Urinary bladder (tissue), 4 donors: ENCODE measurements around the gene MAGI2. TPM values are rescaled to one million over a fixed set of nuclear protein-coding genes. Genes with fewer than 3 reads are reported as not detected.

Experiments used
- DNase-seq: peaks from one replicate; pipeline ENCODE4 v3.0.0-alpha.2; 2015; ENCODE audit errors: extremely low spot score
- H3K27ac ChIP-seq: one replicate; pipeline ENCODE4 v1.5.1; 2013; ENCODE audit warnings: low read depth, mild to moderate bottlenecking, moderate library complexity
- H3K36me3 ChIP-seq: one replicate; pipeline ENCODE4 v1.6.1; 2013; ENCODE audit warnings: mild to moderate bottlenecking, moderate library complexity; ENCODE audit not compliant: insufficient read depth
- H3K4me1 ChIP-seq: one replicate; pipeline ENCODE4 v1.6.1; 2013; ENCODE audit warnings: mild to moderate bottlenecking, moderate library complexity; ENCODE audit not compliant: insufficient read depth
- H3K4me3 ChIP-seq: one replicate; pipeline ENCODE4 v1.5.1; 2013; ENCODE audit warnings: low read depth, low read length
- WGBS: extraction: QIAGEN DNeasy Blood & Tissue Kit; methylation state at CpG from one replicate; pipeline ENCODE4 v1.1.7; 2013; 5-methylcytosine and 5-hydroxymethylcytosine counted together
- polyA plus RNA-seq: library from polyadenylated mRNA; stranded (reverse); fragments of 200-250 nt; gene quantifications from one replicate; pipeline ENCODE4 v1.2.3, GENCODE V29; 2013
- total RNA-seq: library from RNA; depleted of rRNA; stranded (reverse); fragments of >200 nt; gene quantifications from one replicate; pipeline ENCODE4 v1.2.3, GENCODE V29; 2014
- donor health status: healthy with polysubstance abuse.
- donor health status: healthy.

The MAGI2 gene
- total and polyA plus RNA-seq, 2 donors, result 7.6 to 37.4 TPM

DNA sequence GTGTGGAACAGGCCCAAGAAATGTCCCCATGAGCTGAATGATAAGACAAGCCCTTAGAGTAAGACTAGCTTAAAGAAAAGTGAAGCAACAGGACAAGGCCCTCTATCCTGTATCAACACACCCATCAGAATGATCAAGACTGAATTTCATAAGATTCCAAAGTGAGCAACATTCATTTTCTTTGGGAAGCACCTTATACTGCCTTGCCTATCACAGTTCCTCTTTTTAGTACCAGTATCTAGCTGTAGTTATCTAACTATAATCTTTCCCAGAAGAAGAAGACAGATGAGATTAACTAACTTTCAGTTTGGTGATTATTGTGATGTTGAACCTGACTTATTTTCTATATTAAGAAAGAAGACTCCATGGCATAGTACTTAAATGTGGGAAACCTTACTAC, 1263.7 kb downstream of the MAGI2 start:
- no peaks in the 10 kb centered on the region for H3K4me1 ChIP-seq
- H3K36me3 ChIP-seq, result no peaks in the 10 kb centered on the region
- no peak overlapping the region for H3K27ac ChIP-seq
- no peak overlapping the region for H3K4me3 ChIP-seq
- DNase-seq, result no peak

DNA sequence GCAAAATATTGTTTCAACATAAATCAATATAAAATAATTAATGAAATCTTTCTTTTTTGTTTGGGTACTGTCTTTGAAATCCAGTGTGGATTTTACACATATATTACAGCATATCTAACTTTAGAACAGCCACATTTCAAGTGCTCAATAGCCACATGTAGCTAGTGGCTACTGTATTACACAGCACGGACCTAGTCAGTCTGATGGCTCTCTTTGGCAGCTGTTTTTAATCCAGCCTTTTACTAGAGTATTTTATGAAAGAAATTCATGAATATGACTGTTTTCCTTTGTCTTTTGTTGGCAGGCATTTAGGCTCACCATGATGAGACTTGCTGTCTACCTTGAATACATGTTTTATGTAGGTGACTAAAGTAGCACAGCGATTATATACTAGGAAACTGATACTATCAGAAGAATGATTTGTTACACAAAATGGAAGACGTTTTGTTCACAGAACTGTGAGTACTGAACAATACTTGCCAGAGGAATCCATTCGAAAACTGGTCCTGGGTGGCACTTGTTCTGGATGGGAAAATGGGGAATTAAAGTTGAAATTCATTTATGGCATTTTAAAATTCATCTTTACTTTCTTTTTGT, 1268.2 kb downstream of the MAGI2 start:
- 86% methylated on average over 4 of the region's 4 CpGs for WGBS

DNA sequence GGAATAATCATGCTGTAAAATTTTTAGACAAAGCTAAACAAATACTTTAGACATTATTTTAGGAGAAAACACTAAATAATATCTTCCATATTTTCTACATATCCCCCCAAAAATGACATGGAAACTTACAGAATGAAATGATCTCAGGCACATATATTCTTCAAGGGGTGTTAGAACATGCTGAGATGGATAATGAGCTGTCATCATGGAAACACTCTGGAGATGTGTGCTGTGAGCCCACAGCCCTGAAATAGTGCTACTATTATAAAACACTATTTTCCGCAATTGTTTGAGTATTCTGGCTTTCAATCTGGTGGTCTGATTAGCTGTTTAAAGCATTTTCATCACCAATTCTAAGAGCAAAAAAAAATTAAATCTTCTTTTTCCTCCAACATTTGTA, 1269.2 kb downstream of the MAGI2 start:
- no peak overlapping the region for H3K27ac ChIP-seq
- H3K4me3 ChIP-seq, result no peak overlapping the region
- 96% methylated on average over 1 of the region's 1 CpG for WGBS
- no peaks in the 10 kb centered on the region for H3K36me3 ChIP-seq
- DNase-seq, result no peak
- no peaks in the 10 kb centered on the region for H3K4me1 ChIP-seq

More for the DNA sequence above, 1268.2 kb downstream of the MAGI2 start:
- no peak for DNase-seq
- Histone ChIP-seq H3K4me1 (no peaks in the 10 kb centered on the region), H3K27ac (no peak overlapping the region), H3K36me3 (no peaks in the 10 kb centered on the region), H3K4me3 (no peak overlapping the region)

DNA sequence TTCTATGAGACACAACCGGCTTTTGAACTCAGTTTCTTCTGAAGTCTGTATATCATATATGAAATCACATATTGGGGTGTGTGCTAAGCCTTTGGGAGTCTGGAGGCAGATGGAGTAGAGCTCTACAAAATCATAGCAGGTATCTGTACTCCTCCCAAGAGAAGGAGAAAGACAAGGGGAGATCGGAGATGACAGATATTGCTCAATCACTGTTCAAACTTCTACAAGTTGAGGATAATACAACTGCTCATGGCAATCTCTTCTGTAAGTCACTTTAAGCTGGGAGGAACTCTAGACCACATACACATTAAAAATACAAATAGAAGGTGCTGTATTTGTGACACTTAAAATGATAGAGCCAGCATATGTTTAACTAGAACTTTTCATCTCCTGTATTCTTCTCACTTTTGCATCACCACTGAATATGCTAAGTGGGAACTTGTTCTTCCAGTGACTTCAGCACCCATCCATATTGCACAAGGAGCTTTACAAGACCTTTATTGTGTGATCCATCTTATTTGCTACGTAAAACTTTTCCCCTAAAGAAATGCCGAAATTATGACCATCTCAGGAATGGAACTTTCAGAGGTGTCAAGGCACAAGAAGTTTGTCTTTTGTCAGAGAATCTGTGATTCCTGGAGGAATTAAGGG, 1273.5 kb downstream of the MAGI2 start:
- 96% methylated on average over 4 of the region's 4 CpGs for WGBS

DNA sequence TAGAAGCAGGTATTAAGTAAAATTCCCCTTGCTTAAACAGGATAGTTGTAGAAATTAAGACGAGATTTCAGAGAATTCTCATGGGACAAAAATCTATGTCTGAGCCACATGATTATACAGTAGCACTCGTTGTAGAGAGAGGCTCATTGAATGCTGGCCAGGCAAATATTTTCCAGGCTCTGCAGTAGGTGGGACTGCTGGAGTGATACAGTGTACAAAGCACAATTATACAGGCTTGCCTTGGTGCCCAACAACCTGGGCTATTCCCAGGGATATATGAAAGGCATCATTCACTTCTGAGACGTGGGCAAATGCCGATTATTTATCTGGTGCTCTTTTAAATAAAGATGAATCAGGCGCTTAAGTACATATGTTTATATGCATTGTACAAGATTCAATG, 1274.3 kb downstream of the MAGI2 start:
- Histone ChIP-seq H3K4me1 (no peaks in the 10 kb centered on the region), H3K36me3 (no peaks in the 10 kb centered on the region), H3K4me3 (no peak overlapping the region), H3K27ac (no peak overlapping the region)
- no peak for DNase-seq
- 75% methylated on average over 5 of the region's 5 CpGs for WGBS

More for the DNA sequence above, 1273.5 kb downstream of the MAGI2 start:
- DNase-seq, result no peak
- Histone ChIP-seq H3K4me1 (no peaks in the 10 kb centered on the region), H3K4me3 (no peak overlapping the region), H3K36me3 (no peaks in the 10 kb centered on the region), H3K27ac (no peak overlapping the region)

DNA sequence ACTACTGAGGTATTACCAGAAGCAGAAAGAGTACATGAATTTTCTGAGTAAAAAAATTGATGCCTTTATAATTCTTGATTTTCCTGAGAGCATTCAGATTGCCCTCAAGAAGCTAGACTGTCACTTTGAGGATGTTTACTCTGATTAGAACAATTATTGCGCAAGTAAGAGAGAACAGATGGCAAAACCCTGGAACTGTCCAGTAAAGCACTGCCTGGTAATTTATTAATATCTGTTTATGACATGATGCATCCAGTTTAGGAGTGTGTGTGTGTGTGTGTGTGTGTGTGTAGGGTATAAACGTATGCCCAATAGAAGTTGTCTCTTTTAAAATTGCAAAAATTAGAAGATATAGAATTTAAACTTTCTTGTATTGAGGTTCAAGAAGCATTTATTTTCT, 1275.1 kb downstream of the MAGI2 start:
- H3K27ac ChIP-seq, result no peak overlapping the region
- H3K4me1 ChIP-seq, result no peaks in the 10 kb centered on the region
- H3K36me3 ChIP-seq, result no peaks in the 10 kb centered on the region
- no peak overlapping the region for H3K4me3 ChIP-seq
- WGBS, result 84% methylated on average over 2 of the region's 2 CpGs
- no peak for DNase-seq

DNA sequence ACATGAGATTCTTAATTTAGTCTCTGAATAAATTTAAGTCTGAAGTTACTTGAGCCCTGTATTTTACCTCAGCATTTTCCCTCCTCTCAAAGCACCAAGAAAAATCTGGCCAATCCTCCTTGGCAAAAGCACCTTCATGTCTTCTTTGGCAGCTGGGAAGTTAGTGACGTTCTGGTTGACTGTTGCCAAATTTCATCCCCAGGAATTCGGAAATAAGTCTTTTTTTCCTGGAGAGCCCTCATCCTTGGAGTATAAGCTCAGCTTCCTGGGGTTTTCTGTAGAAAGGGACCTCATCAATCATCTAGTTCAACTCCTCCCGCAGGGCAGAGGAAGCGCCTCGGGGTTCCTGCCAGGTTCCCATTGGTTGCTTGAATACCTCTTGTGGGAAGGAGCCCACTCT, 1277.3 kb downstream of the MAGI2 start:
- no peak for DNase-seq
- 33% methylated on average over 5 of the region's 5 CpGs for WGBS
- Histone ChIP-seq H3K36me3 (no peaks in the 10 kb centered on the region), H3K27ac (no peak overlapping the region), H3K4me1 (no peaks in the 10 kb centered on the region), H3K4me3 (no peak overlapping the region)

DNA sequence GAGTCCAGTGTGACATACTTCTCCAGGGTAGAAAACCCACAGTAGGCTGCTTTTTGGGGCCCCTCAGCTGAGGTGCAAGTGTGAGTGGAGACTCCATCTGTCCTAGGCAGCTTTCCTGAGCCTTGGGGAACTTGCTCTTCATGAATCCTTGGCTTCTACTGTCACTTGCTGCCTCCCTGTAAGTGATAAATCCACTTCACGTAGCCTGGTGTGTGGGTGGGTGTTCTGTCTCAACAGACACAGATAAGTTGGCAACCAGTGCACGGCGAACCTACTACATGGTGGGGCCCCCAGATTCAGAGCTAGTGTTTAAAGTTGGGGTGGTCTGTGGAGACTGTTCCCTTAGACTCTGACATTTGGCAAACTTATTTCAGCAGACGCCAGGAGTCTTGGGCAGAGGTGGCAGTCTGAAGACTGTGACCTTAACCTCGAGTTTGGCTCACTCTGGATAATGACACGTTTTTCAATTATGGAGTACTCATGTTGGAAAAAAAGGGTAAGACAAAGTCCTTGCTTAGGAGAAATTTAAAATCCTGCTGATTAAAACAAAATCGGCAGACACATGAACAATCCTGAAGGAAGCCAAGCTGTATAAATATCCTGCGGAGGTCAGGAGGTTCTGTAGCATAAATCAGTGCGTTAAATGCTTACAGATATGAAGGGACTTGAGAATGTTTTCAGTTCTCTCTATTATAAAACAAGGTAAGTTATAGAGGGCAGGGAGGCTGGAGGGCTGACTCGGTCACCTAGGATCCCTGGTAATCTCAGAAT, 1278.0 kb downstream of the MAGI2 start:
- H3K27ac ChIP-seq, result no peak overlapping the region
- H3K4me3 ChIP-seq, result no peak overlapping the region
- H3K4me1 ChIP-seq, result no peaks in the 10 kb centered on the region

DNA sequence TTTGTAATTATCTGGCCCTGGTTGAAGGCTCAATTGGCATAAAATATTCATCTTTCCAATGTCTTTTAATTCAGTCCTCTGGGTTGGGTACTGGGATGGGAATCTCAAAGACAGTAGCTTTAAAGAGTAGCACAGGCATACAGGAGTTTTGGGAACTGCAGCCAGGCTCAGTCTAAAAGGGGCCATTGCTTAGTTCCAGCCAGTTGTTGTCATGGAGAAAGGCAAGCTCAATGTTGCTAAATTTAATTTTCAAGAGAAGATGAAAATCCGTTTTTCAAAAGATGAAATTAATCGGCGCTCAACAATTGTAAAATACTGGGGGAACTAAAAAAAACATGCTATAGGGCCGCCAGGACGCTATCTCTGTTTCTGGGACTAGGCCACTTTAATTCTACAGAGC, 1279.8 kb downstream of the MAGI2 start:
- Histone ChIP-seq H3K27ac (no peak overlapping the region), H3K4me1 (no peaks in the 10 kb centered on the region), H3K36me3 (no peaks in the 10 kb centered on the region), H3K4me3 (no peak overlapping the region)
- no peak for DNase-seq
- WGBS, result 66% methylated on average over 5 of the region's 5 CpGs

More for the DNA sequence above, 1278.0 kb downstream of the MAGI2 start:
- H3K36me3 ChIP-seq, result no peaks in the 10 kb centered on the region
- DNase-seq, result no peak
- WGBS, result 49% methylated on average over 10 of the region's 10 CpGs

DNA sequence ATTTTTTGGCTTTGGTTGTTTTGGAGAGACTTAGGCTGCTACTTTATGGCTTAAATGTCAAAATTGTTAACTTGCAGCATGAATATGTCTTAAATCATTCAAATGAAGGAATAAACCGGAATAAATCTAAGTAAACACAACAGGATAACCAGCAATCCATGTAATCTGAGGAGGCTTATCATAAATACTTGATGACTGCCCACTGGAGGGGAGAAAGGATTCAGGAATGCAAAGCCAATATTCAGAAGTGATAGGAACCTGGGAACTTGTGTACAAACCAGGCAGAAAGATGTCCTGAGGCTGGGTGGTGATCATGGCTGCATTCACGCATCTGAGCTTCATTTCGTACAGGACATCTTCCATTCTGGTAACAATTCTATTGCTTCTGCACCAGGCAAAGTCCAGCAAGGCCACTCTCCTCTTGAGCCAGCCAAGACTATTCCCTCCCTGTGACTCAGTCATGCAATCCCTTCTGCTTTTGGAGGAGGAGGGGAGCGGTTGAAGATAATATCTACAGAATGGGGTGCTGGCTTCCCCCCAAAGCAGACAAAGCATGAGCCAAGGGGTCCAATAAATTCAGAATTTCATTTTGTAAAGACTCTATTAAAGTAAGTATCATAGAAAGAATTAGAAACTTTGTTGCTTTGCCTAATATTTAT, 1280.4 kb downstream of the MAGI2 start:
- H3K27ac ChIP-seq, result no peak overlapping the region
- 51% methylated on average over 4 of the region's 4 CpGs for WGBS
- H3K36me3 ChIP-seq, result no peaks in the 10 kb centered on the region
- no peaks in the 10 kb centered on the region for H3K4me1 ChIP-seq
- DNase-seq, result no peak
- H3K4me3 ChIP-seq, result no peak overlapping the region

DNA sequence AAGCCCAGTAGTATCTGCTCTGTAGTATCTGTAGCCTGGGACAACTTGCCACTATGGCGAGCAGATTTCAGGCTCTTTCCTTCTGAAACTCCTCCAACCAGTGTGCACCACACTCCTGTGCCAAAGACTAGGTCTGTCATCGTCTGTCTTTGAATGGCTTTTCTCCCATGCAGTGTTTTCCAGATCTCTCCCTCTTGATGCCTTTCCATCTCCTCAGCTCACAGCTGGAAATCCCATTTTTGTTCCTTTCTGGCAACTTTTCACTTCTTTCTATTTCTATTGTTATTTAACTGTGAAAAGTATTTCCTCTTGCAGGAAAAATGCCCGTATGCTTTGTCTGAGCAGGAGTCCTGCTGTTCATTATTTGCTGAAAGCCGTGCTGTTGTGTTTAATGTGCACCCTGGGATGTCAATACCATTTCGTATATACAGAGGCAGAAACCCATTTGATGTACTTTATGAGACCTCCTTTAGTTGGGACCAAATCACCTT, 1281.2 kb downstream of the MAGI2 start:
- no peaks in the 10 kb centered on the region for H3K36me3 ChIP-seq
- DNase-seq, result no peak
- H3K4me3 ChIP-seq, result no peak overlapping the region
- no peaks in the 10 kb centered on the region for H3K4me1 ChIP-seq
- WGBS, result 55% methylated on average over 5 of the region's 5 CpGs
- no peak overlapping the region for H3K27ac ChIP-seq

DNA sequence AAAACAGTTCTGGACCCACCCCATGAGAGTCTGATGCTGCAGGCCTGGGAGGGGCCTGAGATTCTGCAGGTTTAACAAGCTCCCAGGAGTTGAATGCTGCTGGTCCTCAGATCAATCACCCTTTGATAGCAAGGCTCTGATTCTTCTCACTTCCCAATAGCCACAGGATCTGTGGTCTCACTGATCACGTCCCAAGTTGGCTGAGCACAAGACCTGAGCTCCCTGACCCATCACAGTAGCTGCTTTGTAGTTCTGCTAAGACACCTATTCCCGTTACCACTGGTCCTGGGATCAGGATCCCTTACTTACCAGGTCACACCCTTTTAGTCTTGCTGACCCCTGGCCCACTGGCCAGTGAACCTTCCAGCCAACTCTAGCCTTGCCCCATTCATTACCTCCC, 1282.1 kb downstream of the MAGI2 start:
- H3K36me3 ChIP-seq, result no peaks in the 10 kb centered on the region
- no peak overlapping the region for H3K4me3 ChIP-seq
- H3K4me1 ChIP-seq, result no peaks in the 10 kb centered on the region
- 98% methylated on average over 2 of the region's 2 CpGs for WGBS
- no peak overlapping the region for H3K27ac ChIP-seq
- no peak for DNase-seq

DNA sequence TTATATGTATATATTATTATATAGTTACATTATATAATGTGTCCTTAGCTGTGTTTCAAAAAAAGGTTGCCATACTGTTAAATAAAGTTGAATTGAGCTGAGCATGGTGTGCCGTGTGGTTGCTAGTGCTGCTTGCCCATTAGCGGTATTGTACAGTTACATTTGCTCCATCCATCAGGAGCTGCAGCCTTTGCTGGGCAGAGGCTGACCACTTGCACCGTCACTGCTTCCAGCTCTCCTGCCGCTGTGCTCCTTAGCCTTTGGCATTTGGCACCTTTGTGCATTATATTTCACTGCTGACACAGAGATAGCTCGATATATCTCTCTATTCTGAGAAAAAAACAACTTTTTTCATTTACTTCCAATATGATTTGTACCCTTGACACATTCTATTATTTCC, 1282.7 kb downstream of the MAGI2 start:
- Histone ChIP-seq H3K4me1 (no peaks in the 10 kb centered on the region), H3K27ac (no peak overlapping the region), H3K4me3 (no peak overlapping the region), H3K36me3 (no peaks in the 10 kb centered on the region)
- 97% methylated on average over 5 of the region's 5 CpGs for WGBS
- DNase-seq, result no peak
